Measurements from ENCODE around the gene SNX30.

Gene SNX30

DNA sequence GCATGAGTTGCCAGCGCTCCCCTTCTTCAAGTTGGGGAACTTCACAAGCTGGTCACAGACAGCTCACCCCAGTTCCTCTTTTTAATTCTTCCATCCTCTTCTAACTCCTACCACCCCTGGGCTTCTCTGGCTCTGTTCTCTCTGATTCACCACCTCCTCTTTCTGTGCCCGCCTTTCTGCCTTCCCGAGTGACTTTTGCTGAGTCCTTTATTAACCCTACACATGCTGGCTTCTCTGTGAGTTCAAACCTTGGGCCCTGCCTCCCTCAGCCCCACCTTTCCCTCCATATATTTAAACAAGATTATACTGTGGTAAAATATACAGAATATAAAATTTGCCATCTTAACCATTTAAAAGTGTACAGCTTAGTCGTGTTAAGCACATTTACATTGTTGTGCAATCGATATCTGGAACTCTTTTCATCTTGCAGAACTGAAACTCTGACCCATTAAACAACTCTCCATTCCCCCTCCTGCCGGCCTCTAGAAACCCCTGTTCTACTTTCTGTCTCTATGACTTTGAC, 108.1 kb downstream of the SNX30 start:
- TF ChIP-seq, protein P1, sequence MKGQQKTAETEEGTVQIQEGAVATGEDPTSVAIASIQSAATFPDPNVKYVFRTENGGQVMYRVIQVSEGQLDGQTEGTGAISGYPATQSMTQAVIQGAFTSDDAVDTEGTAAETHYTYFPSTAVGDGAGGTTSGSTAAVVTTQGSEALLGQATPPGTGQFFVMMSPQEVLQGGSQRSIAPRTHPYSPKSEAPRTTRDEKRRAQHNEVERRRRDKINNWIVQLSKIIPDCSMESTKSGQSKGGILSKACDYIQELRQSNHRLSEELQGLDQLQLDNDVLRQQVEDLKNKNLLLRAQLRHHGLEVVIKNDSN (IDR thresholded peaks at IDR 0.05) = no peak
- TF ChIP-seq EP300 (IDR thresholded peaks at IDR 0.05; ENCODE audit: borderline replicate concordance) (no peak), YY1 (IDR thresholded peaks at IDR 0.05; ENCODE audit: low read depth) (no peak), NFIC (IDR thresholded peaks at IDR 0.05) (no peak), EGR1 (IDR thresholded peaks at IDR 0.05) (no peak), CREB1 (IDR thresholded peaks at IDR 0.05; ENCODE audit: low read depth) (no peak), RAD21 (IDR thresholded peaks at IDR 0.05; ENCODE audit: low read depth) (no peak), ZBTB7A (IDR thresholded peaks at IDR 0.05; ENCODE audit: low read depth) (no peak)
- TF ChIP-seq, protein P2, sequence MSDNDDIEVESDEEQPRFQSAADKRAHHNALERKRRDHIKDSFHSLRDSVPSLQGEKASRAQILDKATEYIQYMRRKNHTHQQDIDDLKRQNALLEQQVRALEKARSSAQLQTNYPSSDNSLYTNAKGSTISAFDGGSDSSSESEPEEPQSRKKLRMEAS (IDR thresholded peaks at IDR 0.05) = no peak

DNA sequence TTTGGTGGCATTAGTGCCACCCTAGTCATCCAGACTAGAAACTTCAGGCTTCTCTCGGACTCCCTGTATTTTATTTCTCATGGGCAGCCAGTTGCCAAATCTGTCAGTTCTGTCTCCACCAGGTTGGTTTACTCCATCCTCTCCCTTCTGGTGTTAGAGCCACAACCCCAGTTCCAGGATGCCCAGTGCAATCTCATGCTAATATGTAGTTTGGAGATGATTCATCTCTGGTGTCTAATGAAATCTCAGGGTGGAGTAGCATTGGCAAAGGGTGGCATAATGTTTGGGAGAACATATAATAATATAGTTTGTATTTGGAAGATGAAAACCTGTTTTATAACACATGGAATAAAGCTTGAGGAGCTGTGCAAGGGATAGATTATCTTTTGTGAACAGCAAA, 109.9 kb downstream of the SNX30 start:
- TF ChIP-seq CREB1 (IDR thresholded peaks at IDR 0.05; ENCODE audit: low read depth) (no peak), NFIC (IDR thresholded peaks at IDR 0.05) (no peak), EGR1 (IDR thresholded peaks at IDR 0.05) (no peak), EP300 (IDR thresholded peaks at IDR 0.05; ENCODE audit: borderline replicate concordance) (no peak), ZBTB7A (IDR thresholded peaks at IDR 0.05; ENCODE audit: low read depth) (no peak), TCF12 (IDR thresholded peaks at IDR 0.05; ENCODE audit: low read depth) (no peak), CEBPB (IDR thresholded peaks at IDR 0.05) (no peak), RAD21 (IDR thresholded peaks at IDR 0.05; ENCODE audit: low read depth) (no peak), YY1 (IDR thresholded peaks at IDR 0.05; ENCODE audit: low read depth) (no peak), TEAD4 (IDR thresholded peaks at IDR 0.05) (no peak), FOXM1 (IDR thresholded peaks at IDR 0.05; ENCODE audit: borderline replicate concordance, low read depth) (no peak), TAF1 (IDR thresholded peaks at IDR 0.05; ENCODE audit: low read depth) (no peak)
- TF ChIP-seq, protein P2 (IDR thresholded peaks at IDR 0.05) = no peak
- TF ChIP-seq, protein P3, sequence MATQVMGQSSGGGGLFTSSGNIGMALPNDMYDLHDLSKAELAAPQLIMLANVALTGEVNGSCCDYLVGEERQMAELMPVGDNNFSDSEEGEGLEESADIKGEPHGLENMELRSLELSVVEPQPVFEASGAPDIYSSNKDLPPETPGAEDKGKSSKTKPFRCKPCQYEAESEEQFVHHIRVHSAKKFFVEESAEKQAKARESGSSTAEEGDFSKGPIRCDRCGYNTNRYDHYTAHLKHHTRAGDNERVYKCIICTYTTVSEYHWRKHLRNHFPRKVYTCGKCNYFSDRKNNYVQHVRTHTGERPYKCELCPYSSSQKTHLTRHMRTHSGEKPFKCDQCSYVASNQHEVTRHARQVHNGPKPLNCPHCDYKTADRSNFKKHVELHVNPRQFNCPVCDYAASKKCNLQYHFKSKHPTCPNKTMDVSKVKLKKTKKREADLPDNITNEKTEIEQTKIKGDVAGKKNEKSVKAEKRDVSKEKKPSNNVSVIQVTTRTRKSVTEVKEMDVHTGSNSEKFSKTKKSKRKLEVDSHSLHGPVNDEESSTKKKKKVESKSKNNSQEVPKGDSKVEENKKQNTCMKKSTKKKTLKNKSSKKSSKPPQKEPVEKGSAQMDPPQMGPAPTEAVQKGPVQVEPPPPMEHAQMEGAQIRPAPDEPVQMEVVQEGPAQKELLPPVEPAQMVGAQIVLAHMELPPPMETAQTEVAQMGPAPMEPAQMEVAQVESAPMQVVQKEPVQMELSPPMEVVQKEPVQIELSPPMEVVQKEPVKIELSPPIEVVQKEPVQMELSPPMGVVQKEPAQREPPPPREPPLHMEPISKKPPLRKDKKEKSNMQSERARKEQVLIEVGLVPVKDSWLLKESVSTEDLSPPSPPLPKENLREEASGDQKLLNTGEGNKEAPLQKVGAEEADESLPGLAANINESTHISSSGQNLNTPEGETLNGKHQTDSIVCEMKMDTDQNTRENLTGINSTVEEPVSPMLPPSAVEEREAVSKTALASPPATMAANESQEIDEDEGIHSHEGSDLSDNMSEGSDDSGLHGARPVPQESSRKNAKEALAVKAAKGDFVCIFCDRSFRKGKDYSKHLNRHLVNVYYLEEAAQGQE (IDR thresholded peaks at IDR 0.05; ENCODE audit: low read depth) = no peak
- TF ChIP-seq, protein P1 (IDR thresholded peaks at IDR 0.05) = no peak

DNA sequence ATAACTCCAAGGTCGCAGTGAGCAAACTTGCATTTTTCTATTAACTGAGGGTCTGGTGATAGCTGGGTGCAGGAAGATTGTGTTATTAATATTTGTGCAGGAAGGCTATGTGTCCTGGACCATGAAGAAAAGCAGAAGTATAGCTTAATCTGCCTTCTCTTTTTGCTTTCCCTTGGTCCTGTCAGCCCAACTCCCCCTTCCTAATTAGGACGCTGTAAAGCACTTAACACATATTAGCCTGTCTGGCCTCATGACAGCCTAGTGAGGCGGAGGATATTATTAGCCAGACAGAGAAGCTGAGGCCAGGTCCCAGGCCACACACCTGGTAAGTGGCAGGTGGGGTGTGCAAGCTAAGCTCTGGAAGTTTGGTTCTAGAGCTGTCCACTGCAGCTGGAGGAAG, 110.6 kb downstream of the SNX30 start:
- TF ChIP-seq, protein P3 (IDR thresholded peaks at IDR 0.05; ENCODE audit: low read depth) = no peak
- no peak for TF ChIP-seq RAD21 (IDR thresholded peaks at IDR 0.05; ENCODE audit: low read depth)
- TF ChIP-seq CEBPB (IDR thresholded peaks at IDR 0.05) = no peak
- no peak for TF ChIP-seq ZBTB7A (IDR thresholded peaks at IDR 0.05; ENCODE audit: low read depth)
- no peak for TF ChIP-seq EP300 (IDR thresholded peaks at IDR 0.05; ENCODE audit: borderline replicate concordance)
- TF ChIP-seq, protein P2 (IDR thresholded peaks at IDR 0.05) = no peak
- no peak for TF ChIP-seq TEAD4 (IDR thresholded peaks at IDR 0.05)

DNA sequence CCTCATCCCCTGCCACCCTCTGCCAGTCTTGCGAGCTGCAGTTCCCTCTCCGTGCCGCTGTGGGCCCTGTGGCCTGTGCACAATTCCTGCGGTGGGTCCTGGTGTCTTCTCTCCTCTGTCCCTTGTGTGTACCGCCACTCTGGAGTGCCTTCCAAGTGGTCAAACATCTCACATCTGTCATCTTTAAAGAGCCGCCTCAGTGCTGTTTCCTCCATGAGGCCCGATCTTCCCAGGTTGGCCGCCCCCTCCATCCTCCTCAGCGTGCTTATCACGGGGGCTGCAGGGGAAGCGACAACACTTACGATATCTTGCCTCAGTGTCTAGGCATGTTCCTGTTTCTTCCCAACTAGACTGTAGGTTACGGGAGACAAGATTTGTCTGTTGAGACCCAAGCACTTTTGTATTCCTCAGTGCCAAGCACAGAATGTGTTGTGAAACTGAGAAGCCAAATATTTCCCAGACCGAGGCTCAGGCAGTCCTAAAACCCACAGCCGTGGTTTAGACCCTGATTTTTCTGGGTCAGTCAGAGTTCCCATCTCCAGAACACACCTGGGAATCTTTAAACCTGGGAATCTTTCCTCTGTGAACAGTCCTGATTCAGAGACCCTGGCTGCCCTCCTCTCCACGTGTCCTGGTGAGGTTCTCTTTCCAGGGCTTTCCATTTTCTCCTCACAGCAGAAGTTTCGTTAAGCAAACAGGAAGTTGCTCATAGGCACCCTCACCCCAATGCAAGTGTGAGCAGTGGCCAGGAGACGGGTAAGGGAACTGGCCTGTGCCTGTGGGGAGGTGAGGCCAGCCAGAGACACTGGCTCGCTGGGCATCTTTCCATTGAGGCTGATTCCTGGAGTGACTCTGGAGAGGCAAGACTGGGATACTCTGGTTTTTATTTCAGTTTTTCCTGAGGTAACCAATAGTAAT, 111.3 kb downstream of the SNX30 start:
- TF ChIP-seq ZBTB7A (IDR thresholded peaks at IDR 0.05; ENCODE audit: low read depth) (no peak), CREB1 (IDR thresholded peaks at IDR 0.05; ENCODE audit: low read depth) (no peak), YY1 (IDR thresholded peaks at IDR 0.05; ENCODE audit: low read depth) (no peak), CEBPB (IDR thresholded peaks at IDR 0.05) (no peak)
- TF ChIP-seq, protein P1 (IDR thresholded peaks at IDR 0.05) = no peak
- TF ChIP-seq, protein P3 (IDR thresholded peaks at IDR 0.05; ENCODE audit: low read depth) = no peak

Data from Ishikawa (cell line).